OCI-LY1 (cell line): Measurements from ENCODE around the gene PYURF.

ENCODE experiments used
- H2AFZ ChIP-seq: fragments of 200-600 bp; sonication (generic), shearing (Covaris generic); 2 replicates; pipeline ENCODE4 v1.6.0; 2014; ENCODE audit warnings: antibody characterized with exemption, mild to moderate bottlenecking, low read length
- H3F3A ChIP-seq: fragments of 200-600 bp; sonication (generic), shearing (Covaris generic); 2 replicates; pipeline ENCODE4 v1.6.0; 2014; ENCODE audit warnings: mild to moderate bottlenecking, antibody characterized with exemption, low read length, moderate library complexity; ENCODE audit not compliant: insufficient read depth
- H3K27ac ChIP-seq: fragments of 200-600 bp; sonication (generic); 2 replicates; pipeline ENCODE4 v1.5.1; 2014; ENCODE audit warnings: low read length, mixed run types, mild to moderate bottlenecking, low read depth; ENCODE audit not compliant: poor library complexity, severe bottlenecking
- H3K27me3 ChIP-seq: fragments of 200-600 bp; sonication (generic); 2 replicates; pipeline ENCODE4 v1.6.0; 2014; ENCODE audit warnings: antibody characterized with exemption, mild to moderate bottlenecking, low read length, moderate library complexity; ENCODE audit not compliant: insufficient read depth
- H3K36me3 ChIP-seq: fragments of 200-600 bp; sonication (generic); 2 replicates; pipeline ENCODE4 v1.6.1; 2014; ENCODE audit warnings: mild to moderate bottlenecking, antibody characterized with exemption, low read length, moderate library complexity, mixed read lengths; ENCODE audit not compliant: insufficient read depth
- H3K4me1 ChIP-seq: fragments of 200-600 bp; sonication (generic); 2 replicates; pipeline ENCODE4 v1.5.1; 2014; ENCODE audit warnings: mild to moderate bottlenecking, low read length, moderate library complexity; ENCODE audit not compliant: insufficient read depth, severe bottlenecking
- H3K4me2 ChIP-seq: fragments of 200-600 bp; sonication (generic), shearing (Covaris generic); 2 replicates; pipeline ENCODE4 v1.6.1; 2014; ENCODE audit warnings: low read length
- H3K4me3 ChIP-seq: fragments of 200-600 bp; sonication (generic); 2 replicates; pipeline ENCODE4 v1.5.1; 2014; ENCODE audit warnings: low read length, low read depth, mild to moderate bottlenecking, mixed read lengths; ENCODE audit not compliant: poor library complexity, severe bottlenecking
- H3K79me2 ChIP-seq: fragments of 200-600 bp; shearing (Covaris generic); 2 replicates; pipeline ENCODE4 v1.6.1; 2016; ENCODE audit warnings: mixed run types, low read length, mixed read lengths; ENCODE audit not compliant: insufficient read depth
- H3K9ac ChIP-seq: fragments of 200-600 bp; sonication (generic), shearing (Covaris generic); 2 replicates; pipeline ENCODE4 v1.6.1; 2014; ENCODE audit warnings: mild to moderate bottlenecking, low read length, mixed read lengths
- H3K9me2 ChIP-seq: fragments of 200-600 bp; sonication (generic), shearing (Covaris generic); 2 replicates; pipeline ENCODE4 v1.6.1; 2014; ENCODE audit warnings: low read depth, mild to moderate bottlenecking, low read length, mixed read lengths
- H3K9me3 ChIP-seq: fragments of 200-600 bp; shearing (Covaris generic); 2 replicates; pipeline ENCODE4 v1.6.1; 2014; ENCODE audit warnings: low read length, mixed read lengths
- H4K20me1 ChIP-seq: fragments of 200-600 bp; sonication (generic), shearing (Covaris generic); 2 replicates; pipeline ENCODE4 v1.6.0; 2016; ENCODE audit warnings: mild to moderate bottlenecking, low read length; ENCODE audit not compliant: insufficient read depth
- EZH2 ChIP-seq: fragments of 200-600 bp; sonication (generic), shearing (Covaris generic); IDR thresholded peaks from 2 replicates; pipeline ENCODE4 v1.8.0; 2017; ENCODE audit warnings: borderline replicate concordance, mixed run types, mild to moderate bottlenecking, antibody characterized with exemption, low read length, moderate library complexity, mixed read lengths
- TF ChIP-seq, protein P1 (sequence below): fragments of 200-600 bp; sonication (generic), shearing (Covaris generic); IDR thresholded peaks from 2 replicates; pipeline ENCODE4 v1.5.1; 2017; ENCODE audit warnings: mild to moderate bottlenecking, antibody characterized with exemption, low read length, moderate library complexity, mixed read lengths

The PYURF gene

GRCh38 chr4:88477229-88477860 is 46.2 kb downstream of the PYURF start:
- Histone ChIP-seq H3K4me2 (no peak overlapping the region), H3K9ac (no peak overlapping the region), H3K36me3 (no peaks in the 10 kb centered on the region), H3F3A (no peaks in the 10 kb centered on the region), H3K27me3 (no peaks in the 10 kb centered on the region), H4K20me1 (no peaks in the 10 kb centered on the region), H2AFZ (no peak overlapping the region), H3K9me3 (no peaks in the 10 kb centered on the region), H3K9me2 (no peaks in the 10 kb centered on the region), H3K79me2 (no peaks in the 10 kb centered on the region), H3K4me3 (no peak overlapping the region), H3K4me1 (no peaks in the 10 kb centered on the region), H3K27ac (no peak overlapping the region)
- TF ChIP-seq EZH2, result no peak
- TF ChIP-seq, protein P1, sequence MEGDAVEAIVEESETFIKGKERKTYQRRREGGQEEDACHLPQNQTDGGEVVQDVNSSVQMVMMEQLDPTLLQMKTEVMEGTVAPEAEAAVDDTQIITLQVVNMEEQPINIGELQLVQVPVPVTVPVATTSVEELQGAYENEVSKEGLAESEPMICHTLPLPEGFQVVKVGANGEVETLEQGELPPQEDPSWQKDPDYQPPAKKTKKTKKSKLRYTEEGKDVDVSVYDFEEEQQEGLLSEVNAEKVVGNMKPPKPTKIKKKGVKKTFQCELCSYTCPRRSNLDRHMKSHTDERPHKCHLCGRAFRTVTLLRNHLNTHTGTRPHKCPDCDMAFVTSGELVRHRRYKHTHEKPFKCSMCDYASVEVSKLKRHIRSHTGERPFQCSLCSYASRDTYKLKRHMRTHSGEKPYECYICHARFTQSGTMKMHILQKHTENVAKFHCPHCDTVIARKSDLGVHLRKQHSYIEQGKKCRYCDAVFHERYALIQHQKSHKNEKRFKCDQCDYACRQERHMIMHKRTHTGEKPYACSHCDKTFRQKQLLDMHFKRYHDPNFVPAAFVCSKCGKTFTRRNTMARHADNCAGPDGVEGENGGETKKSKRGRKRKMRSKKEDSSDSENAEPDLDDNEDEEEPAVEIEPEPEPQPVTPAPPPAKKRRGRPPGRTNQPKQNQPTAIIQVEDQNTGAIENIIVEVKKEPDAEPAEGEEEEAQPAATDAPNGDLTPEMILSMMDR, result no peak
